ENCODE results near the gene AGBL4.
"Not testable (repeated sequence)": the region's sequence is repeated elsewhere in the genome, so short reads cannot be mapped to it uniquely, and the experiment has no call there.

Gene AGBL4

DNA sequence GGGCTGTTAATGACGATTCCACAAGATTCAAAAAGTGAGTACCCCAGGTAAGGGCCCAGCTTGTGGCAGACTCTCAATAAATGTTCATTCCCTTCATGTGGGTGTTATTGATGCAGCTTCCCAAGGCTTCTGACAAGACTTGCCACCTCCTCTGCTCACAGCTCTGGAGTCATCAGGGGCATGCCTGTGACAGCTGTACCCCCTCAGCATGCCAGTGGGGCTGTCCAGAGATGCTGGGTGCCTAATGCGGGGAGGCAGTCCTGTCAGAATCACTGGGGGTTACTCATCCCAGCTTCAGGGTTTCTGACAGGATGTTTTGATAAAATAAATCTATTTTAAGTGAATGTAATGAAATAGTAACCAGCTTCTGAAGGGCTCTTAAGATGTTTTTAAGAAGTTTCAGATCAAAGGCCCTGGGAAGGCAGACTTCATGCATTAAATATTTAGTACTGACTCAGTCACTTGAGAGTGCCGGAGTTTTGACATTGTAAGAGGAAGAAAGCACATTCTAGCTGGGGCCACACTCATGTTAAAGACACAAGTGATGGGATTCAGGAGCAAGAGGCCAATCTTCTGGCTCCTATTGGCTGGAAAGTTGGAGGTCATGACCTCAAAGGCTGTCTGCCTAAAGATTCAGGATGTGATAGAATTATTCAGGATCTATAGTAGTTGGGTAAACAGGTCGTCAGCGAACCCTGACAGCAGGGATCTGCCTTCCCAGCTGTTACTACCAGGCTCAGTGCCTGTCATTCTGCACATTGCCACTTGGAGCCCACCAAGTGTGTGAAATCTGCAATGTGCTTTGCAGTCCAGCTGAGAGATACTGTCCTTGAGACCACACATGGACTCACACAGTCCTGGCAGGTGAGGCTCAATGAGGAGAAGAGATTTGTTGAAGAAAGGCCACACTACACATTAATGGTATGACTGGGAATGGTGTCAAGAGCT lies 1007.5 kb downstream of the AGBL4 start:
- peak; percentile 50 for DNase-seq

DNA sequence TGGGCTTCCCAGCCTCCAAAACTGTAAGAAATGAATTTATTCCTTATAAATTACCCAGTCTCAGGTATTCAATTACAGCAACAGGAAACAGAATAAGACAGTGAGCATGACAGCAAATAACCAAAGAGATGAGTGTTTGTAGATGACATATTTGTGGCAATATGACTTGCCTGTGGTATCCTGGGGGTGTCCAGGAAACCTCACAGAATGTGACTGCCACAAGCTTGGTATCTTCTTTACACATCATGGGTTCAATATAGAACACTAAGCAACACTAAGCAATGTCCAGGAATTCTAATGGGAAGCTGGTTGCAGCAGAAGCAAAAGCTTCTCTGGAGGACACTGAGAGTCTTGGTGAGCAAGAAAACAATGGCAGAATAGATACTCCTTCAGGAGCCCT lies 1010.7 kb downstream of the AGBL4 start:
- DNase-seq = no peak

DNA sequence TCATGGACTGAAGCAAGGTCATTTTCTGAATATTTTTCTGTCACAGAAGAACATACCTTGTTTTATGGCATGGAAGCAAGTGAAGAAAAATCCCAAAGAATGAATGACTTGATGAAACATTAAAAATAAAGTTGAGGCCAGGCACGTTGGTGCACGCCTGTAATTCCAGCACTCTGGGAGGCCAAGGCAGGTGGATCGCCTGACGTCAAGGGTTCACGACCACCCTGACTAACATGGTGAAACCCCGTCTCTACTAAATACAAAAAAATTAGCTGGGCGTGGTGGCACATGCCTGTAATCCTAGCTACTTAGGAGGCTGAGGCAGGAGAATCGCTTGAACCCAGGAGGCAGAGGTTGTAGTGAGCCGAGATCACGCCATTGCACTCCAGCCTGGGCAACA lies 1020.8 kb downstream of the AGBL4 start:
- DNase-seq = not testable (repeated sequence)

DNA sequence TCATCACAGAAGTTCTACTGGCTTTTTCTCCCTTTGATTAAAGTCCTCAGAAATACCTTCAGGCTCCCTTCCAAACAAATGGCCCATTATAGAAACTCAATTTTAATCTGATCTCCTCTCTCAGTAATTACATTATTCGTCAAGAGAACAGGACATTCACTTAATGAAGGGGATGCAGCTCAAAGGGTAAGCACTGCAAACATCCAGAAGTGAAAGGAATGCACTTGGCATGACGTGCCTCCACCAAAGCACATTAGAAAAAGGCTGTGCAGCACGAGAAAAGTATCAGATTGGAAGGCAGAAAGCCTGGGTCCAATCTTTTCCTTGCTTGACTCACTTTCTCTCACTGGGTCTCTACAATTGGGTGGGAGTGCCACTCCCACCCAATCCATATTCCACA lies 1024.4 kb downstream of the AGBL4 start:
- no peak for DNase-seq

DNA sequence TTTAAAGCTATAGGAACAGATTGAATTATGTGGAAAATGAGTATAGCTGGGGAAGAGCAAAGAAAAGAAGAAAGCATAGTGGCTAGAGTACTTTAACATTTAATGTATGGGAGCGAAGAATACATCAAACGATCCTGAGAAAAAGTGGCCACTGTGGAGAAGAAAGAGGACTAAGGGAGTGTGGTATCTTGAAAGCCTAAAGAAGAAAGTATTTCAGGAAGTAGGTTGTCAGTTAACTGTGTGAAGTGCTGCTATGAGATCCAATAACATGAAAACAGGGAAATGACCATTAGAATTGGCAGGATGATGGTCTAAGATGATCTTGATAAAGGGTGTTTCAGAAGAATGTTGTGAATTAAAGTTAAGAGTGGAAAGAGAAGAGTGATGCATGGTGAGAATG lies 1027.4 kb downstream of the AGBL4 start:
- DNase-seq = no peak

DNA sequence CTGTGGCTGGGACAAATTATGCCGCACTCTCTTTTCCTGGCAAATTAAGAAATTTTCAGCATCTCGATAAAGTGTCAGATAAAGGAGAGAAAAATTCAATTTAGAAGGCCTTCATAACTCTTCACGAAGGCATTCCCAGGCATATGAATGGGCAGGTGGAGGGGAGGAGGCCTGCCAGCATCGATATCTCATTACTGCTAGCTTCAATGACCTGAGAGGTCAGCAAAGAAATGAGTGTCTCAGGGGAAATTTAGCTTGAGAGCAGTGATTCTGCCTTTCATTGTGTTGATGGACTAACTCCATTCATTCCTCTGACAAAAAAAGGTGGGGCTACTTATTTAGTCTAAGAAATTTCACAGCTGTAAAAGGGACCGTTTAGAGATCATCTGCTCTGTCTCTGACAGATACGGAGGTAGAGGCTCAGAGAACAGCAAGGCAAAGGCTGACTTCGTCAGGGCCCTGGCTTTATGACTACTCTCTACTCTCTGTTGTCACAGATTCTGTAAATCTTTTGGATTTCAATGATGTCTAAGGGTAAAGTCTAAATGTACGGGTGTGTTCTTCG lies 1035.0 kb downstream of the AGBL4 start:
- peak; percentile 27 for DNase-seq

DNA sequence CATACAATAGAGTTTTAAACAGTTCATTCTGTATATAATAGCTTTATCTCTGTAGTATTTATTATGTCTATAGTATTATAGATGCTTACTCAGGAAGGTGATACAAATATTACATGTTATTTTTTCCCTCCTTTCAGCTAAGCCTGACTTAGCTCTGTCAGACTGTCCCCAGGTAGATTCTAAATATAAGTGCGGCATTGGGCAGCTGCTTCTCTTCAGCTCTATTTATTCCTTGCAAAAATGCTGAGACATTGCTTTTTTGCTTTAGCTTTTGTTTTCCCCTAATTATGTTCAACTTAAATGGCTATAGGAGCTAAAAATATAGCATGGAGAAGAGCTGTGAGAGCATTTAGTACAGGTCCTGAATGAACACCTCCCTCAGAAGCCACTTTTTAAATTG lies 1043.8 kb downstream of the AGBL4 start:
- no peak for DNase-seq

DNA sequence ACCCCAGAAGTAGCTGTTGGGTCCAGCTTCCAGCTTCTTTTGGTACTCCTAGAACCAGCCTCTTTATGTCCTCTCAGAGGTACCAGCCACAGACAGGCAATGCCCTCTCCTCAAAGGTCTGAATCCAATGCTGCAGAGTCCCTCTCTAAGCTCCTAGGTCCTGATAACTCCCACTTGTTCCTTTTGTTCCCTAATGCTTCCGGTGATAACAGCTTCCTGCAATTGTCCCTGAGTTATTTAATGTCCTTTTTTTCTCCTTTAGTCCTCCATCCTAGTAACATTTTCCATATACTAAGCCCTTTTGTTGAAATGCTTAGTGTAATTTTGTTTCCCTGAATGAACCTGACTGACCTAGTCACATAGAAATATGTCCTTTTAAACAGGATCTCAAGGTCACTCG lies 1045.3 kb downstream of the AGBL4 start:
- no peak for DNase-seq

DNA sequence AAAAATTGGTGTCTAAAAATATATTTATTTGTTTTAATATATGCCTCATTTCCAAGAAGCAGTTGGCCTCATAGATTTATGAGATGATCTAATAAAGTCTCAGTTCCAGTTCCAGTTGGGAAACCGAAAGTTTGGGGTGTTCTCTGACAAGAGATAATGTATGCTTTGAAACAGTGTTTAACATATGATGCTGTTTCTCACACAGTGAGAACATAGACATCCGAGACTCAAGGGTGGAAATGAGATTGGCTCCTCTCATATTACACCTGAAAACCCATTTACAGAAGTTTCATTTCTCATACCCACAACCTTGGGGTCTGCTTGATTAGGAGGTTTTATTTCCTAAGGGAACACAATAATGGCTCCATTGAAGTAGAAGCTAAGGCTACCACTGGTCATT lies 1046.5 kb downstream of the AGBL4 start:
- no peak for DNase-seq

DNA sequence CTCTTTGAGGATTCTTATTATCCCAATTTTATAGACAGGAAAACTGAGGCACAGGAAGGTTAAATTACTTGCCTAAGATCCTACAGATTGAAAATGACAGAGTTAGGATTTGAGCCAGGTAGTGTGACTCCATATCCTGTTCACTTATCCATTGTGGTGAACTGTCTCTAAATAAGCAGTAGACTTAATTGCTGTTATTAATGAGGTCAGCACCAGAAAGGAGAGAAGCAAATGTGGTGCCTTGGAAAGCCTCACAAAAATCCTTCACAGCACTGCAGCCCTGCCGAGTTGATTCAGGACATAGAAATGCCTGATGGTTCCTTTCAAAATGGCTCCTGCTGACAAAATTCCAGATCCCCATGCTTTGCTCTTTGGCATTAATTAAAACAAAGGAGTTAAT lies 1053.8 kb downstream of the AGBL4 start:
- no peak for DNase-seq

DNA sequence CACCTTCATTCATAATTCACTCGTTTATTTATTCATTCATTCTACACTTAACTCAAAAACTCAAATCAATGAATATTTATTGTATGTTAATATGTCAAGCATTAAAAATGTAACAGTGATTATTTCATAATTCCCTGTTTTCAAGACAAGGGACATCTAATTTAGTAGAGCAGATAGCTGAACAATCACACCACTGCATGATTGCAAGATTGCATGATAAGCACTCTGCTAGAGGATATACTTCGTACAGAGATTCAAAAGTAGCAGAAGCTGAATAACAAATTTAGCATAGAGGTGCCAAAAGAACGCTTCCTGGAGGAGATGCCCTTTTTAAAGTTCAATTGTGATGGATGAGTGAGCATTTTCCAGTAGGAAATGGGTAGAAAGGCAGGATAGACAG lies 1056.4 kb downstream of the AGBL4 start:
- DNase-seq = no peak

DNA sequence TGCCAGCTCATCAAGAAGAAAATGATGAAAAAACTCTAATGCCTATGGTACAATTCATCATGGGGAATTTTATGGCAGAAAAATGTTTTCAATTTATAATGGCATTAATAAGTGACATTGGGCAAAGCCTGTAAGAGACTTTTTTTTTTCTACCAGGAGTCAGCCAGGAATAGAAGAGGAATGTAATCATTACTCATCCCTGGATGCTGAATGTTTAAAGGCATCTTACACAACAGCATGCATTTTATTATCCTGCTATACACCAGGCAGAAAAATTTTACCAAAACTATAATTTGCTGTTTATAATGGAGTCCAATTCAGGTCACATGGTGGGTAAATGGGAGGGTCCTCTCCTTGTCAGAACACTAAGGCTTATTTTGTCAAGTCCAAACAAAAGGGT lies 1057.2 kb downstream of the AGBL4 start:
- no peak for DNase-seq

DNA sequence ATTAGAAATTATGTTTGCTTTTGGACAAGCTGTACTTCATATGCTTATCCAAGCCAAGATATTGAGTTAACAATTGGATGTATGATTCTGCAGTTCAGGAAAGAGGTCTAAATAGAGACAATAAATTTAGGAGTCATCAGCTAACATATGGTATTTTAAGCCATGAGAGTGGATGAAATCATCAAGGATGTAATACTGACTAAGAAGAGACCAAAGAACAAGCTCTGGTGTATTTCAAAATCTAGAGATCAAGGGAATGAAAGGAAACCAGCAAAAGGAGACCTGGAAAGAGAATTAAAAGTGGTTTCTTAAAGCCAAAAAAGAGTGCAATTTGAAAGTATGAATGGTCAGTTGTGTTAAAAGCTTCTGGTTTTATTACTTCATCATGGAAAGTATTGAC lies 1063.4 kb downstream of the AGBL4 start:
- DNase-seq = no peak

DNA sequence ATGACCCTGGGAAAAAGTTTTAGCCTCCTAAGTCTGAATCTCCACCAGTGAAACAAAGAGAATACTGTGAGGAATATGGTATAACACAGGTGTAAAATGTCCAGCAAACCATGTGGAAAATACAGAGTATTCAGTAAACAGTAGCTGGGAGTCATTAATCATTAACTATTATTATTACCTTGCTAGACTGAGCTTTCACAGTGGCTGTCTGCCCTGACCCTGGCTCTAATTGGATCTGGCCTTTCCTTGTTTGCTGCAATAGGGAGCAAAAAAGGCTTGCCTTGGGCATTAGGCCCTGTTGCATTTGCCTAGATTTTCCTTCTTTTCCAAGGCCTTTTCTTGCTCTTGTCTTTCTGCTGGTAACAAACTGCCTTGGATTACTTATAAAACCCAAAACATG lies 1068.0 kb downstream of the AGBL4 start:
- DNase-seq = no peak

DNA sequence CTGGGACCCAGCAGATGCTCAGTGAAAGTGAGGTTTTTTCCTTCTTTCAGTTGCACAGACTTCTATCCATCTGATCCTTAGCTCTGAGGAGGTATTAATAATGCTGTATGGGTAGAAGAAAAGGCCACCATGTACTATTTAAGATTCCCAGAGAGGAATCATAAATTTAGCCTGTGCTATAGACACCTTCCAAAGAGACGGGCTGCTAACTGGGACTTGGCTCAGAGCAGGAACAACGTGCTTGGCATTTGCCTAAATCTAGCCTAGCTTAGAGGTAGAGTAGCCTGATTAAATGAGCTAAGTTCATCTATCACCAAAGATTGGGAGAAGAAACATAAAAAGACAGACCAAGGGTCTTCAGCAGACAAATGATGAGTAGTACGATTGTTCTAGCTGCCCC lies 1070.1 kb downstream of the AGBL4 start:
- DNase-seq = no peak

DNA sequence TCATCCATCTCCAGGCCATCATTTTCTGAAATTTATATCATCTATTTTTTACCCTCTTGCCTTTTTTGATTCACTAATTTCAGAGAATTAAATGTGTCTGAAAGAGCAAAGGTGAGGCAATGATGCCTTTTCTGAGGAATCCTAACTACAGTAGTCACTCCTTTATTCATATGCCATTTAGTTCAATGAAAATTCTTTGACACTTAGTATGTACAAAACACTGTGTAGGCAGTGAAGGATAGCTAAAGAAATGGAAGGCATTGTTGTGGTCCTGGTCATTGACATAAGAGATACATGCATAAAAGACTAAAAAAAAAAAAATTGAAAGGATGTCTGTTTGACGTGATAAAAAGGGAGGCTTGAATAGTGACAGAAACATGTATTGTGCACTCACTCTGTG lies 1075.2 kb downstream of the AGBL4 start:
- no peak for DNase-seq

DNA sequence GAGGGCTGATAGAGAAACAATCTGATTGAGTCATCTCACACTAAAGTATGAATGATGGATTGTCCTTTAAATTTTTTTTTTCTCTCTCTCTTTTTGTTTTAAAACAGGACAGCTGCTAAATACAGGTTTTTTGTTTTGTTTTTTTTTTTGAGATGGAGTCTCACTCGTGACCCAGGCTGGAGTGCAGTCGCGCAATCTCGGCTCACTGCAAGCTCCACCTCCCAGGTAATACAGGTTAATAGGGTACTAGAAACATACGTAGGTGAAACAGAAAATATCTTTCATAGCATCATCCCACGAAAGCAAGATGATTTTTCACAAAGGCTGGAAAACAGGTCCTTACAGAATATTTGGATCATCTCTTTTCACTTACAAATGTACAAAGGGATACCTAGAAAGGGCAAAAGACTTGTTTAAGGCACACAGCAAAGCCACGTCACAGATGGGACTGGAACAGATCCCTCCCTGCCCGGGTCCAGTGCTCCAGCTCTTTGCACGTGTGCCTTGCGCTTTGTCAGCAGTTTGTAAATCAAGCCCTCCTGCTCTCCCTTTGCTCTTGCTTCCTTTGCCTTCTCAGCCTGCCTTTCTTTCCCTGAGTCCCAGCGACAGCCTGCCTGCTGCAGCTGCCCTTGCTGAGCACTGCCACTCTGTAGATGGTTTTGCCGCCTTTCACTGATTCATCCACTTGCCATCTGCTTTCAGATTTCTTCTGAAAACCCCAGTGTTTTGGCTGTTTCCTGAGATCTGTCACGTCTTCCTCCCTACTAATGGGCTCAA lies 1075.8 kb downstream of the AGBL4 start:
- DNase-seq = peak; percentile 36

DNA sequence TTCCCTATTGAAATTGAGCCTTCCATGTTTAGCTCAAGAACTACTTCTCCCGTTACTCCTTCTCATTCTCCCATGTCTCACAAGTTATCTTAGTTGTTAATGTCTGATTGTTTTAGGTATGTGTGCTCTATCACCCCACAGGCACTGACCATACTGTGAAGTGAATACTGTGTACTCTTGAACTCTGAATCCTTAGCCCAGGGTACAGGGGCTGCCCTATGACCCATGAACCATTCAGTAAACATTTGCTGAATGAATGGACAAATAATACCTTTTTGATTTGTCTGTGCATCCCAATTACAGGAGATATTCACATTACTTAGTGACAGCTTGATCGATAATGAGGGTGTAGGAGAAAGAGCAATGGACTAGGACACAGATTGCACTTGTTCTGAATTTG lies 1077.7 kb downstream of the AGBL4 start:
- no peak for DNase-seq

DNA sequence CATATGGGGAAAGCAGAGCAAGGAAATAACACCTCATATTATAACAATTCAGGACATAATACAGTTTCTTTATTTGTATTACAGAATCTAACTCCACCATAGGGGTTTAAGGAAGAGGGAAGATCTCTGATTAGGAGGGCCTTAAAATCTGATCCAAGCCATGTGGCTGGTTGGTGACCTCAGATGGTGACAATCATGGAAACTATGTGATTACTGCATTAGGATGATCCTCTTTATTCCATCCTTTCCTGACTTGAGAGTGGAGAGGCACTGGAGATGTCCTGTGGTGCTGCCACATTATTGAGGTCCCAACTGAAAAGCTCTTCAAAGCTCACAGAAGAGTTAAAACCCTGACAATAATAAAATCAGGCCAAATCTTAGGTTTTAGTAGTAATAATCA lies 1078.9 kb downstream of the AGBL4 start:
- DNase-seq = no peak

DNA sequence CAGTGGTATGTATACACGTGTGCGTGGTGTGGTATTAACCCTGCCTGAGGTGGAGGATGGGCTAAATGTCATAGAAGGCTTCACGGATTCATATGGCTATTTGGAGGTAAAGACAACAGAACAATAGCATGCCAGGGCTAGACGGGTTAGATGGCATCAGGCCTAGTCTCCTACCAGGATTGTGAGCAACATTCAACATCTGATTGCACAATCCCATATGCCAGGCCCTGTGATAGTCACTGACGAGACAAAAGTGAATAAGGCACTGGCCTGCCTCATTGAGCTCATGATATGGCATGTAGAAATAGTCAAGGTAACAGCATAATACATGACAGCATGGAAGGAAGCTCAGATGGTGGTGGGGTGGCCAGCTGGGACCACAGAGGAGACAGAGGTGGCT lies 1079.9 kb downstream of the AGBL4 start:
- DNase-seq = no peak

DNA sequence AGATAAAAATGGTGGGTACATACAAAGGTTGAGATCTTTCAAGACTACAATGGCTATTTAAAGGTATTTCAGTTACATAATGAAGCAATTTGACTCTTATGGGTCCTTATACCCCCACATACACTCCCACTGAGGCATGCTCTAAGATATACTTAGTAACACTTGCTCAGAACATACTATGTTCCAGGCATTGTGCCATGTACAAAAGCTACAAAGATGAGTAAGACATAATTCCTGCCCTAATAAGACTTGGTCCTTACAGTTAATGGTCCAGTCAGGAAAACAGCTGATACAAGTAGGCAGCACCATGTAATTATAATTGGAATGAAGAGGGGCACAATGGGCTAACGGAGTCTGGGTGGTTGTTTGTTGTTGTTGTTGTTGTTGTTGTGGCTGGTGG lies 1080.4 kb downstream of the AGBL4 start:
- DNase-seq = no peak

DNA sequence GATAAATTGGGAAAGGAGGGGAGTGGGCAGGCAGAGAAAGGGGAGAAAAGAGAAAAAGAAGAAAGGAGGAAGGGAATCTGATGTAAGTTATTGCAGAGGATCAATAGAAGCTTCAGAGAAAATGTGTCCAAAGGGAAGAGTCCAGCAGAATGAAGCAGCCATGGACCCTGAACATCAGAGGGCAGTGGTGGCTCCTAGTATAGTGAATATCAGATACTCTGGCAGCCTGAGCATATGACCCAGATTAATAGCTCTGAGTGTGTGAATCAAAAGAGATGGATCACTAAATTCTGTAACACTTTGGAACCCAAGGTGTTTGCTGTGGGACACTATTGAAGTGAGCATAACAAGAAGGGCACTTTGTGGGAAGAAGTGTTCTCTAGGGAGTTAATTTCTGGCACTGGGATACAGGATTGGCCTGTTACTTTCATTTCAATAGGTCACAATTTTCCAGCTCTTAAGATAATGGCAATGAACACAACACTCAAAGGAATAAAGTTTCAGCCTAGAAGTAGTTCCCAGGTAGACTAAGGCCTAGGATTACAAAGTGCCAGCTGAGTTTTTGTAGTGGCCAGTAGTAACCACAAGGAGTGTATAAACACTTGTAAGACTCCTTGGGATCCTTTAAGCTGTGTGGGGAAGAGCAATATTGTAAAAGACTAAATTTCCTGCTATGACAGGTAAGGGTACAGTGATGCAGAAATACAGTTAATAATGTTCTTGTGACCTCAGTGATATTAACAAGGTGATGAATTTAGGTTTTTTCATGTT lies 1082.6 kb downstream of the AGBL4 start:
- no peak for DNase-seq

DNA sequence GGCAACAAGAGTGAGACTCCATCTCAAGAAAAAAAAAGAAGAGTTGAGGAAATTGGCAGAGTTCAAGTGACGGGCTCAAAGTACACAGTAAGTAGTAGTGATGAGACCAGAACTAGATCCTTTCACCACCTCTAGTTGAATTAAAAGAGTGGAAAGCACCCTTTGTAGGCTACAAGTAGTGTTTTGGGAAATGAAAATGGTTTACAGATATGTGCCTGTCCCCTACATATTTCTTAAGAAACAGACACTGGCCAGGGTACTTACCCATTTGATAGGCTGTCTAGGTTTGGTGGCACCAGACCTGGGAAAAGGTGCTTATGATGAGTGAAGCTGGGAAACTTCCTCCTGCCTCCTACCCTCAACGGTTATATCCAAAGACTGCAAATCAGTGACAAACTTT lies 1083.4 kb downstream of the AGBL4 start:
- DNase-seq = no peak
